HL-60 (cell line): ENCODE measurements around the gene GSTT2B.

Source experiments
- CTCF ChIP-seq: IDR thresholded peaks from one replicate; pipeline ENCODE4 v1.5.1; 2011; ENCODE audit warnings: low read length, control low read depth, inconsistent platforms; ENCODE audit not compliant: insufficient read depth
- GABPA ChIP-seq: IDR thresholded peaks from 2 replicates; pipeline ENCODE4 v1.6.1; 2012; ENCODE audit warnings: low read depth
- POLR2AphosphoS5 ChIP-seq: IDR thresholded peaks from 2 replicates; pipeline ENCODE4 v1.6.1; 2012; ENCODE audit warnings: low read depth
- REST ChIP-seq: IDR thresholded peaks from 2 replicates; pipeline ENCODE4 v1.6.1; 2012; ENCODE audit warnings: low read depth; ENCODE audit not compliant: insufficient replicate concordance
- SPI1 ChIP-seq: IDR thresholded peaks from 2 replicates; pipeline ENCODE4 v1.6.1; 2012; ENCODE audit warnings: low read depth, mild to moderate bottlenecking, borderline replicate concordance

- TF ChIP-seq CTCF (no peak), GABPA (no peak), POLR2AphosphoS5 (no peak), REST (no peak), SPI1 (no peak)
These were observed 47.7 kb downstream of the GSTT2B start for GRCh38 chr22:23913306-23913660.
